Esophagus squamous epithelium (tissue), 5 donors: ENCODE data around the gene SLCO1B3. TPM values are rescaled to one million over a fixed set of nuclear protein-coding genes. Genes with fewer than 3 reads are reported as not detected.

Source experiments
- DNase-seq: peaks from one replicate; lab custom pipeline; 2025; lab: John Stamatoyannopoulos, UW
- H3K27ac ChIP-seq, 4 donors: fragments of 200-600 bp; sonication (generic); one replicate each; pipeline ENCODE4 v1.5.1; 2016 to 2019; ENCODE audit warnings: mild to moderate bottlenecking in 1 of 4
- H3K27me3 ChIP-seq, 4 donors: fragments of 200-600 bp; sonication (generic); 1 replicate in 3 of 4; 2 replicates in 1 of 4; pipeline versions ENCODE4 v1.5.1 to v1.6.0; 2017 to 2021; ENCODE audit warnings: antibody characterized with exemption in 1 of 4
- H3K36me3 ChIP-seq, 3 donors: fragments of 200-600 bp; sonication (generic); one replicate each; pipeline ENCODE4 v1.5.1; 2016 to 2019
- H3K4me1 ChIP-seq, 3 donors: fragments of 200-600 bp; sonication (generic); one replicate each; pipeline ENCODE4 v1.5.1; 2017 to 2019
- H3K4me3 ChIP-seq, 4 donors: fragments of 200-600 bp; sonication (generic); 1 replicate in 3 of 4; 2 replicates in 1 of 4; pipeline ENCODE4 v1.5.1; 2016 to 2019; ENCODE audit warnings: mild to moderate bottlenecking in 2 of 4, moderate library complexity in 1 of 4
- H3K9me3 ChIP-seq, 3 donors: fragments of 200-600 bp; sonication (generic); one replicate each; pipeline ENCODE4 v1.5.1; 2016 to 2019
- CTCF ChIP-seq, 6 experiments: fragments of 450-650 bp in 4 of 6; fragments of 200-600 bp in 2 of 6; sonication (generic) in 2 of 6; IDR thresholded peaks; one replicate each; pipeline ENCODE4 v1.5.1; 2016 to 2019; ENCODE audit warnings: antibody characterized with exemption in 6 of 6, mild to moderate bottlenecking in 4 of 6, moderate library complexity in 4 of 6
- POLR2A ChIP-seq, 4 donors: fragments of 450-650 bp; IDR thresholded peaks; one replicate each; pipeline ENCODE4 v1.6.1; 2017; ENCODE audit warnings: antibody characterized with exemption in 4 of 4, mild to moderate bottlenecking in 4 of 4, moderate library complexity in 3 of 4
- WGBS, 2 donors: methylation state at CpG; one replicate each; pipeline ENCODE4 v1.1.5; 2018; 5-methylcytosine and 5-hydroxymethylcytosine counted together
- intact Hi-C: fragments of 100-400 bp; cut with DNase I; formaldehyde crosslinking; loops from one replicate; pipeline ENCODE4 v1.15.0; 2022
- total RNA-seq, 4 donors: library from RNA; depleted of rRNA; stranded (reverse); fragments of >200 nt; gene quantifications; one replicate each; pipeline ENCODE4 v1.1.0, GENCODE V29; 2016
- donor health status: DM: yes; HTN: yes; CAD: no.

Gene SLCO1B3
- total RNA-seq, 4 donors from 2014 or later: 0.59 TPM; not detected in 3

DNA sequence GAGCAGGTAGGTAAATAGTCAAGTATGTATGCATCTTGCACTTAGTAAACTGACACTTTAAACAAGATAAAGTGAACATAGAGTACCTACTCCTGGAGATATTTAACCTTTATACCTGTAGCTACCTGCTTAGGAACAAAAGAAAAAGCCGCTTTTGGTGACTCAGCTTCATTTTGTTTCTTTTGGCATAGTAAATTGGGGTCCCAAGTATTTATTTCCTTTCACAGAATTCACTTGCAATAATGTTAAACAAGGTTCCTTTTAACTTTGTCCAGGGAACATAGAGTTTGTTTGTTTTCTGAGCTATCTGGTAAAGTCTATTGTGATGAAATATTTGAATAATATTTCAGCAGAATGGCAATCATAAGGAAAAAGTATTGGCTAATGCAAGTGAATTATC lies 20.0 kb downstream of the SLCO1B3 start:
- 40 to 41% methylated on average over 1 of the region's 1 CpG for WGBS, 2 donors
- Histone ChIP-seq H3K36me3 (no peaks in the 10 kb centered on the region), H3K27ac (no peak overlapping the region), H3K9me3 (no peaks in the 10 kb centered on the region), H3K4me1 (no peaks in the 10 kb centered on the region), H3K4me3 (no peak overlapping the region), H3K27me3 (no peaks in the 10 kb centered on the region)
- no peak for DNase-seq
- intact Hi-C loops: no loop called here
- TF ChIP-seq CTCF (IDR thresholded peaks at IDR 0.05): no peak
- TF ChIP-seq POLR2A (IDR thresholded peaks at IDR 0.05): no peak

DNA sequence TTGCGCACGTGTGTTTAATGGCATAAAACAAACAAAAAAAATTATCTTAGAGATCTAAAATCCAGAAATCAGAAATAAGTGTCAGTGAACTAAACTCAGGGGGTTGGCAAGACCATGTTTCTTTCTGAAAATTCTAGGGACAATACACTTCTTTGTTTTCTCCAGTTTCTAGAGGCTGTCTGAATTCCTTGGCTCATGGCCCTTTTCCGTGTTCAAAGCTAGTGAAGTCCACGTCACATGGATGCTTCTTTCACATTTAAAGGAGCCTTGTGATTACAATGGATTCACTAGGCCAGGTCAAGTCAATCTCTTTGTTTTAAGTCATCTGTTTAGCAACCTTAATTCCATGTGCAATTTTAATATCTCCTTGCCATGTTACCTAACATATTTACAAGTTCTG lies 22.4 kb downstream of the SLCO1B3 start:
- WGBS, 2 donors: 62 to 66% methylated on average over 4 of the region's 4 CpGs
- Histone ChIP-seq H3K36me3 (no peaks in the 10 kb centered on the region), H3K27ac (no peak overlapping the region), H3K9me3 (no peaks in the 10 kb centered on the region), H3K4me3 (no peak overlapping the region), H3K4me1 (no peaks in the 10 kb centered on the region), H3K27me3 (no peaks in the 10 kb centered on the region)
- no peak for DNase-seq
- TF ChIP-seq POLR2A (IDR thresholded peaks at IDR 0.05): no peak
- intact Hi-C loops: no loop called here

DNA sequence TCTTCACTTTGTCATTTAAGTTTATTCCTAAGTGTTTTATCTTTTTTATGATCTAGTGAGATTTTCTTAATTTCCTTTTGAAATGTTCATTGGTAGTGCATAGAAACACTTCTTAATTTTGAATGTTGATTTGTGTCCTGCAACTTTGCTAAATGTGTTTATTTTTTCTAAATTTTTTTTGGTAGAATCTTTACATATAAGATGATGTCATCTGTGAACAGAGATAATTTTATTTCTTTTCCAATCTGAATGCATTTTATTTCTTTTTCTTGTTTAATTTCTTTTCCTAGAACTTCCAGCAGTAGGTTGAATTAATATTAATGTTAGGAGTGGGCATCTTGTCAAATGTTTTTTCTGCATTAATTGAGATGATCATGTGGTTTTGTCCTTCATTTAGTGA lies 42.1 kb downstream of the SLCO1B3 start:
- Histone ChIP-seq H3K9me3 (no peaks in the 10 kb centered on the region), H3K4me1 (no peaks in the 10 kb centered on the region), H3K36me3 (no peaks in the 10 kb centered on the region), H3K27ac (no peak overlapping the region), H3K27me3 (no peaks in the 10 kb centered on the region), H3K4me3 (no peak overlapping the region)
- intact Hi-C loops: no loop called here
- no peak for TF ChIP-seq CTCF (IDR thresholded peaks at IDR 0.05)
- DNase-seq: no peak

GRCh38 chr12:20863056-20863455 lies 52.6 kb downstream of the SLCO1B3 start:
- no peak for DNase-seq
- intact Hi-C loops: no loop called here
- no peaks in the 10 kb centered on the region for H3K27me3 ChIP-seq

DNA sequence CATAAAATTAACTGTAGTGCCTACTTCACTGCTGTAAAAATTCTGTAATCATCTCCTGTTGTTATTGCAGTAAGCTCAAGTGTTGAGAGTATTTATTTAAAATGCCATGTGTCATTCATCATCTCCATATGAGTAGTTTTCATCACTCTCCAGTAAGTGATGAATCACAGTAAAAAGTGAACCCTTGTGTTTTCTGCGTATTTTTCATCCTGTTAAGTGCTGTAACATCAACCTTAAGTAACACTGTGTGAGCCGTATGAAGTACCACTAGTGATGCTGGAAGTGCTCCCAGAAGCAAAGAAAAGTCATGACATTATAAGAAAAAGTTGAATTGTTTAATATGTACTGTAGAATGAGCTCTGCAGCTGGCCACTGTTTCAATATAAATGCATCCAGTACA lies 55.4 kb downstream of the SLCO1B3 start:
- Histone ChIP-seq H3K27ac (no peak overlapping the region), H3K36me3 (no peaks in the 10 kb centered on the region), H3K4me3 (no peak overlapping the region), H3K27me3 (no peaks in the 10 kb centered on the region), H3K9me3 (no peaks in the 10 kb centered on the region), H3K4me1 (no peaks in the 10 kb centered on the region)
- no peak for DNase-seq
- intact Hi-C loops: no loop called here
- WGBS, 2 donors: 33 to 45% methylated on average over 2 of the region's 2 CpGs
- TF ChIP-seq POLR2A (IDR thresholded peaks at IDR 0.05) (no peak), CTCF (IDR thresholded peaks at IDR 0.05) (no peak)

More at GRCh38 chr12:20863056-20863455, 52.6 kb downstream of the SLCO1B3 start:
- Histone ChIP-seq H3K4me3 (no peak overlapping the region), H3K9me3 (no peaks in the 10 kb centered on the region), H3K36me3 (no peaks in the 10 kb centered on the region), H3K4me1 (no peaks in the 10 kb centered on the region), H3K27ac (no peak overlapping the region)
- TF ChIP-seq POLR2A (IDR thresholded peaks at IDR 0.05) (no peak), CTCF (IDR thresholded peaks at IDR 0.05) (no peak)
- WGBS, 2 donors: 84 to 91% methylated on average over 3 of the region's 3 CpGs

DNA sequence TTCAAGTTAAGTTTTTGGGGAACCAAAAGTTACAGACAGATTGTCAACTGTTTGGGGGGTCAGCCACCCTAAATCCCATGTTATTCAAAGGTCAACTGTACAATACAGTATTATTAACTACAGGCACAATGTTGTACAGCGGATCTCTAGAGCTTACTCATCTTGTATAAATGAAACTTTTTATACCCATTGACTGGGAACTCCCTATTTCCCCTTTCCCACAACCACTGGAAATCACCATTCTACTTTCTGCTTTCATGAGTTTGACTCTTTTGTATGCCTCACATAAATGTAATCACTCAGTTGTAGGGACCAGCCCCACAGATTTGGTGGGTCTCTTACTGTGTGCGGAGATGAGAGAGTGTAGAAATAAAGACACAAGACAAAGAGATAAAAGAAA lies 57.8 kb downstream of the SLCO1B3 start:
- no peak for TF ChIP-seq CTCF (IDR thresholded peaks at IDR 0.05)
- no peak for TF ChIP-seq POLR2A (IDR thresholded peaks at IDR 0.05)
- intact Hi-C loops: no loop called here
- Histone ChIP-seq H3K4me3 (no peak overlapping the region), H3K9me3 (no peaks in the 10 kb centered on the region), H3K27me3 (no peaks in the 10 kb centered on the region), H3K4me1 (no peaks in the 10 kb centered on the region), H3K36me3 (no peaks in the 10 kb centered on the region), H3K27ac (no peak overlapping the region)
- 74 to 83% methylated on average over 1 to 2 of the region's 2 CpGs for WGBS, 2 donors
- no peak for DNase-seq
